Activated CD8-positive, alpha-beta memory T cell treated with anti-CD3 and anti-CD28 coated beads for 4 hours (primary cell): ENCODE results near the gene TERB1.

Experiments
- DNase-seq, 2 donors: peaks; one replicate each; pipeline ENCODE4 v3.0.0-alpha.2; 2020; ENCODE audit warnings: low read depth in 2 of 2

Gene TERB1

DNA sequence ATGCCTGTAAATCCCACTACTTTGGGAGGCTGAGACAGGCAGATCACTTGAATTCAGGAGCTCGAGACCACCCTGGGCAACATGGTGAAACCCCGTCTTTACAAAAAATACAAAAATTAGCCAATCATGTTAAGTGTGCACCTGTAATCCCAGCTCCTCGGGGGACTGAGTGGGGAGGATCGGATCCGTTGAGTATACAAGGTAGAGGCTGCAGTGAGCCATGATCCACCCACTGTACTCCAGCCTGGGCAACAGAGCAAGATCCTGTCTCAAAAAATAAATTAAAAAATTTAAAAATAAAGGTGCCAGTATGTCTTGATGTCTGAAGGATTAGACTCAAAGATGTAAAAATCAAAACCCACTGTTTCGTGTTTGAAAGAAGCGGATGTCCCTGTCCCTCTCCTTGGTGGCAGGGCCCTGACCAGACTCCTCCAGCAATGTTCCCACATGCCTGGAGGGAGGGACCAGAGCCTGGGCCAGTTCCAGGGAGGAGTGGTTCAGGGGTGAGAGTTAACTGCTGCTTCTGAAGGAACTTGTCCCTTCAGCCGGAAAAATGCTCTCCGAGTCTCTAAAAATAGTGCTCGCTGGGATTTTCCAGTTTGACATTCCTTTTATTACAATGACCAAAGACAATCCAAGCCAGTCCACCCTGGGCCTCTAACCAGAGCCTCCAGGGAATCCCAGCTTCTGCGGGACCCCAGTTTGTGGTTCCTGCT lies 95.4 kb downstream of the TERB1 start:
- no peak for DNase-seq
